Choroid plexus epithelial cell (primary cell): ENCODE results near the gene CTAGE8.
A peak's percentile ranks its signal among the peaks of the same experiment; 100 is the strongest.
"Not testable (repeated sequence)": the region's sequence is repeated elsewhere in the genome, so short reads cannot be mapped to it uniquely, and the experiment has no call there.

ENCODE experiments used
- DNase-seq: peaks from one replicate; pipeline ENCODE4 v3.0.0-alpha.2; 2010; ENCODE audit warnings: low read depth
- H3K4me3 ChIP-seq: 2 replicates; pipeline ENCODE4 v1.5.1; 2011; ENCODE audit warnings: low read depth, mild to moderate bottlenecking, control low read depth, low read length, moderate library complexity
- TF ChIP-seq, protein P1 (sequence below): conservative IDR thresholded peaks from 2 replicates; pipeline ENCODE4 v1.5.1; 2011; ENCODE audit warnings: low read depth, mild to moderate bottlenecking, control low read depth, inconsistent platforms, low read length, moderate library complexity

Gene CTAGE8

DNA sequence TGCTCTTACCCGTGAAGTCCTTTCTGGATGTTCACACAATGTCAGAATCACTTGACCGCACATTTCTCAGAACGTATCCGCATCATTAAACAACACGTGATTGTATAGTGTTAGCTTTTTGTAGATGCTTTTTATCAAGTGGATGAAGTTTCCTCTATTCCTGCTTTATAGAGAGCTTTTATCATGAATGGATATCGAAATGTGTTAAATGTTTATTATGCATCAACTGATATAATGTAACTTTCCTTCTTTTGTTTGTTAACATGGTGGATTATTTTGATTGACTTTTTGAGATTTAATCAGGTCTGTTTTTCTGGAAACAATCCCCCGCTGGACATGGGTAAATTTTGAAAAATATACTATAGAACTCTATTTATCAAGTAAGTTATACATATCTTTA, 4.4 kb downstream of the CTAGE8 start, which contains the start of gene OR2A7:
Gene OR2A7 (minus strand): TSS at position 101 of the 400 bp plus-strand sequence. CDS start 5,164 bp downstream, outside the sequence.
- DNase-seq, result not testable (repeated sequence)

DNA sequence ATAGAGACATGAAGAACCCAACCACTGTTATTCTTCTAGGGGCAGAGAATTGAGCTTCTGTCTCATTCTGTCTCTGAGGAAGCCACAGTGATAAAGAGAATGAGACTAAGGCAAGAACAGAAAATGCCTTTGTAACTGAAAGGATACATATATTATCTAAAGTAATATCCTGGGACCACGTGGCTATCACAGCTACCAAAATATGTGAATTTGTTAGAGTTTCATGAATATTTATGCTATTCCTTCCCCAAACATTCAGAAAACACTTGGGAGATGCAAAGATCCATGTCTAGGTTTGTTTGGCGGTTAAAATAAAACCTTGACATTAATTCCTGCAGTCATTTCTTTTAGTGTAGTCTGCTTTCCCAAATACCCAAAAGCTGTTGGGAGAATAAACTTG, 7.0 kb downstream of the CTAGE8 start:
- not testable (repeated sequence) for H3K4me3 ChIP-seq, DNase-seq

More for the DNA sequence above, 4.4 kb downstream of the CTAGE8 start, which contains the start of gene OR2A7:
- not testable (repeated sequence) for H3K4me3 ChIP-seq

DNA sequence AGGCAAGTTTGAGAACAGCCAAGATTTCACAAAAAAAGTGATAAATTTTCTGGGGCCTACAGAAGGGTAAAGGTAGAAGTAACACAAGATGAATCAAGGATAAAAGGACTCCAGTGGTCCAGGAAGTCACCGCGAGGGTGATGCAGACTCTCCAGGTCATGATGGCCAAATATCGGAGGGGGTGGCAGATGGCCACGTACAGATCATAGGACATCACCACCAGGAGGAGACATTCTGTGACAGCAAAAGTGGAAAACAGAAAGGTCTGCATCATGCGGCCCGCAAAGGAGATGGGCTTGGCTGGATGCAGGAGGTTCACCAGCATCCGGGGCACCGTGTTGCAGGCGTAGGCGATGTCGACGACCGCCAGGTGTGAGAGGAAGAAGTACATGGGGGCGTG, 10.0 kb downstream of the CTAGE8 start:
- DNase-seq, H3K4me3 ChIP-seq: not testable (repeated sequence)

DNA sequence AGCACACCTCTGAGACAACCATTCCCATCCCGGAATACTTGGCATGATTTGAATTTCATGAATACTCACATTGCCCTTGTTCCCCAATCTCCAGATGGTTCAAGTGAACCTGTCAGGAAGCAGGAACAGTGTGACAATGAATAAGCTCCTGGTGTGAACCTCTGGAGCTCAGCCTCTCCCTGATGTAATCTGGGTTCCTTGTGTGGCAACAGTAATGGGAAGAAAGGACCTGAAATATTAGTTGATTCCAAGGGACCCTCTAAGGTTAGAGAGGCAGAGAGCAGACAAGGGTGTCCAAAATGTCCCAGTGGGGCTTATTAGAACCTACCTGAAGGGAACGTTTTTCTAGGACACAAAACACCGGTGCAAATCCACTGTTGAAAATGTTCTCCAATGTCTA, 13.0 kb downstream of the CTAGE8 start:
- DNase-seq, result peak; percentile 53
- no peak overlapping the region for H3K4me3 ChIP-seq
- TF ChIP-seq, protein P1, sequence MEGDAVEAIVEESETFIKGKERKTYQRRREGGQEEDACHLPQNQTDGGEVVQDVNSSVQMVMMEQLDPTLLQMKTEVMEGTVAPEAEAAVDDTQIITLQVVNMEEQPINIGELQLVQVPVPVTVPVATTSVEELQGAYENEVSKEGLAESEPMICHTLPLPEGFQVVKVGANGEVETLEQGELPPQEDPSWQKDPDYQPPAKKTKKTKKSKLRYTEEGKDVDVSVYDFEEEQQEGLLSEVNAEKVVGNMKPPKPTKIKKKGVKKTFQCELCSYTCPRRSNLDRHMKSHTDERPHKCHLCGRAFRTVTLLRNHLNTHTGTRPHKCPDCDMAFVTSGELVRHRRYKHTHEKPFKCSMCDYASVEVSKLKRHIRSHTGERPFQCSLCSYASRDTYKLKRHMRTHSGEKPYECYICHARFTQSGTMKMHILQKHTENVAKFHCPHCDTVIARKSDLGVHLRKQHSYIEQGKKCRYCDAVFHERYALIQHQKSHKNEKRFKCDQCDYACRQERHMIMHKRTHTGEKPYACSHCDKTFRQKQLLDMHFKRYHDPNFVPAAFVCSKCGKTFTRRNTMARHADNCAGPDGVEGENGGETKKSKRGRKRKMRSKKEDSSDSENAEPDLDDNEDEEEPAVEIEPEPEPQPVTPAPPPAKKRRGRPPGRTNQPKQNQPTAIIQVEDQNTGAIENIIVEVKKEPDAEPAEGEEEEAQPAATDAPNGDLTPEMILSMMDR, result no peak

DNA sequence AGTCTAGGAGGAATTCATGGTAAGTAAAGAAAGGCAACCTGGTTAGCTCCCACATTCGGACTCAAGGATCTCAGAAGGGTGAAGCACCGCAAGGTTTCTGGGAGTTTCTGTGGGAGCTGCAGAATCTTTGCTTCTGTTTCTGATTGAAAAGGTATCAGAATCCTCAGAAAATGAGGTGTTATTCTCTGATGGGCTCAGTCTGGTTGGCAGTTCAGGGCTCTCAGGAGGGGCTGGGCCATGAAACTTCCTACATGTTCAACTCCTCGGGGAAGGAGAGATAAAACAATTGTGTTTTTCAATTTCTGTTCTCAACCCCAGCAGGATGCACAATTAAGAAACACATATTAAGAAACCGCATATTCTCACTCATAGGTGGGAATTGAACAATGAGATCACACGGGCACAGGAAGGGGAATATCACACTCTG, 13.6 kb downstream of the CTAGE8 start:
- H3K4me3 ChIP-seq, result no peak overlapping the region
- TF ChIP-seq, protein P1, result no peak
- DNase-seq, result no peak

DNA sequence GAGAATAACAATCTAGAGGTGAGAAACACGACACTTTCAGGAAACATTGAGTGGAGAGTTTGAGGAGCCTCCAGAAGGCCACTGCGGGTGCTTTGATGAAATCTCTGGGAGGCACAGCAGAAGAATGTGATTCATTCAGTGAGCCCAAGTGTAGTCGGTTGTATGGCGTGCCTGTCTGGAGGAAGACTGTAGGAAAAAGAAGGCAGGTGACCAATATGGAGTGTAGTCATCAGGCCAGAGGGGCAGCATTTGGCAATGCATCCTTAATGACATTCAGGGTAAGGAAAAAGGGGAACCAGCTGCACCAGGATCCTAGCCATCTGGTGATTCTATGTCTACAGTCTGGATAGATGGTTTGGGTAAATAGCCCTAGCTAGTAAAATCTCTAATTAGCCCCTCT, 16.8 kb downstream of the CTAGE8 start:
- not testable (repeated sequence) for H3K4me3 ChIP-seq, DNase-seq

DNA sequence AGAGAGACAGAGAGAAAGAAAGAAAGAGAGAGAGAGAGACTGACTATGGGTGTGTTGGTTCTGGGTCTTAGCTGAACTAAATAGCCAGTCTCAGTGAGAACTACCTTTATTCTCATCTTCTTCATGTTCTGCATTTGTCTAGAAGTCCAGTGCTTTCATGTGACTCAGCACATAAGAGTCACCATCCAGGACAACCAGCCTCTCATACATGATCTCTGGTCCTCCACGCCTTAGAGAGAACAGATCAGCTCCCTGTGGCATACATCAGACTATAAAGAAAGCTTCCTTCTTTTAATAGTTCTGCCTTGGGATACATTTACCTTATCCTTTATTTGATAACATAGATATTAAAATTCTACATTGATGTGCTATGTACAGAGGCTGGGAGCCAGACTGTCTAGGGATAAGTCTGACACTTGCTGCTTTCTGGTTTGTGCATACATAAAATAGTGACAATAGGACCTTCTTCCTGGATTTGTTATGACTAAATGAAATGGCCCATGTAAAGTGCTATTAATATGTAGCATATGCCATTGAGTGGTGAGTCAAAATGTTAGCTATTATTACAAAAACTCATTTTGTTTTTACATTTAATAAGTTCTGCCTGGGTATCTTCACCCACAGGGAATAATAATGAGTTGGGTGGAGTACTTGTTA, 21.3 kb downstream of the CTAGE8 start:
- DNase-seq, H3K4me3 ChIP-seq: not testable (repeated sequence)

DNA sequence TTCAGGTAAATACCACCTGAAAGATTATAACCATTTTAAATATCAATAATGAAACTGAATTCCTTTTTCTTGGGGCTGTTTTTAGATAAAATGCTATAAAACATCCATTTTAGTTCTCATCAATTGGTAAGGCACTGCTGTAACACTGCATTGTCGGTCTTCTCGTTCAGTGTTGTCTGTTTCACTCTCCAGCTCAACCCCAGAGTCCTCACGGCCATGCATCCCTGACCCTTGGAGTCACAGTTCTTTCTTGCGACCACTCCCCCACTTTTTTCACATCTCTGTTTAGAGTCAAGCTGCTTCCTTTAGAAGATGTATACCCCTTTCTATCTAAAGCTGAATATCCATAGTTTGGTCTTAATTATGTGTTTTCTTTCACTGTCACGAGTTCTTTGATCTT, 22.1 kb downstream of the CTAGE8 start:
- not testable (repeated sequence) for DNase-seq, H3K4me3 ChIP-seq

DNA sequence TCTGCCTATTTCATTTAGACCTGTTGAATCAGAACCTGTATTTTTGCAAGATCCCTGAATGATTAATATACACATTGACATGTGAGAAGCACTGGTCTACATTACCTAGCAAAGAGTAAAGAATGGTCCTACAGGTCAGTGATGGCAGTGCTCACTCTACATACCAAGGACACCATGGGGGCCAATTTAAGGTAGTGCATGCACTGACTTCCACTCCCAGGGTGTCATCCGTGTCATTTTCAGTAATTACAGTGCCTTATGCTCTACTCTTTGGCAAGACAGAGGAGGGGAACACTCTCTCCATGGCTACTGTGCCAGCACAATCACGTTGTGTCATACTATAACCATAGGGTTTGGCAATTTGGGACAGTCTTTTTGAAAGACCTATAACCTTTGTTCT, 23.7 kb downstream of the CTAGE8 start:
- not testable (repeated sequence) for DNase-seq

DNA sequence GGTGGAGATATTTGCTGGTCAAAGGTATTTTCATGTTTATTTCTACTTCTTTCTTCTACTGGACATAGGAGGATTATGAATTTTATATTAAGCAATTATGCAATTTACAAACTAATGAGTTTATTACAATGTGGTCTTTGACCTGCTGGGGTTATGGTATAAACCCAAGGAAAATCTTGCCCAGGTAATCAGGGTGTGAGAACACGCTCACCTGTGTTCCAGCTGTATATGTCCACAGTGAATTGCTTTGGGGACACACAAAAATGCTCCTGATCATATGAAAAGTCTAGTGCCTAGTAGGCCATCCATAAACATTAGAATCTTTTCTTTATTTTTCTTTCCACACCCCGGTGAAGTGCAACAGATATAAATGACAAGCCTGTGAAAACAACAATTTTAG, 29.7 kb downstream of the CTAGE8 start, which contains the start of gene OR2A42:
Gene OR2A42 (minus strand): TSS at position 241 of the 400 bp plus-strand sequence. CDS start 6,762 bp downstream, outside the sequence.
- not testable (repeated sequence) for H3K4me3 ChIP-seq, DNase-seq

More for the DNA sequence above, 23.7 kb downstream of the CTAGE8 start:
- not testable (repeated sequence) for H3K4me3 ChIP-seq

DNA sequence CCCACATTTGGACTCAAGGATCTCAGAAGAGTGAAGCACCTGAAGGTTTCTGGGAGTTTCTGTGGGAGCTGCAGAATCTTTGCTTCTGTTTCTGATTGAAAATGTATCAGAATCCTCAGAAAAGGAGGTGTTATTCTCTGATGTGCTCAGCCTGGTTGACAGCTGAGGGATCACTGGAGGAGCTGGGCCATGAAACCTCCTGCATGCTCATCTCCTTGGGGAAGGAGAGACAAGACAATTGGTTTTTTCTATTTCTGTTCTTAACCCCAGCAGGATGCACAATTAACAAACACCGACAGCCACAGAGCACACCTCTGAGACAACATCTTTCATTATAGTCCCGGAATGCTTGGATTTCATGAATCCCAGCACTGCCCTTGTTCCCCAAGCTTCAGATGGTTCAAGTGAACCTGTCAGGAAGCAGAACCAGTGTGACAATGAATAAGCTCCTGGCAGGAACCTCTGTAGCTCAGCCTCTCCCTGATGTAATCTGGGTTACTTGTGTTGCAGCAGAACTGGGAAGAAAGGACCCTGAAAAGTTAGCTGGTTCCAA, 30.5 kb downstream of the CTAGE8 start:
- not testable (repeated sequence) for DNase-seq, H3K4me3 ChIP-seq

DNA sequence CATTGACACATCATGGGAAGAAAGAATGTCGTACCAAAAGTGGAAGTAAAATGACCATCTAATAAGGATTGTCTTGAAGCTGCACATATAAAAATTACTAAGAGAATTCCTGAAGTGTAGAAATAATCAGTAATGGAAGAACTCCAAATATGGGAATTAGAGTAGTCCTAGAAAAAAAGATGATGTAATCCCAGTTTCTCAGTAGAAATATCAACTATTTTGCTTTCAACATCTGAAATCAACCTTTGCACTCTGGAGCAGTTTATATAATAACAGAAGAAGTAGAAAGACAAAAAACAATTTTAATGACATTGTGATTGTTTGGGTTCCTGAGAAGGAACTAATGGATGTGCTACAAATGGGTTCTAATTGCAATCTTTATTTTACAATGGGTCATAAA, 36.0 kb downstream of the CTAGE8 start:
- H3K4me3 ChIP-seq, DNase-seq: not testable (repeated sequence)

DNA sequence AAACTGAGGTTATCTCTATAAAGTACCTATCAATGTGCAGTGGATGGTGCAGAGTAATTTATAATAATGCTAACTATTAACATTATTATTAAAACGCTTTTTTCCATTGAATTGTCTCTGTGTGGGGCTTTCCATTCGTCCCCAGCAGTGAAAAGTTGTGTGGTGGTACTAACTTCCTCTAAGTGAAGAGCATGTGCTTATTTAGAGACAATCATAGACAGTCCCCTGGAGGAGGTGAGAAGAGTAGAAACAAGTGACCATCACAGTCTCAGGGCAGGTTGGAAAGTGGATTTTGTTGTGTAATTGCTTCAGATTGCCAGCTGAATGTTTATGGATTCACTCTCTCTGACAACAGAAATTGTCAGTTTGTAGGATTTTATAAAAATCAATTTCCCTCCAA, 38.1 kb downstream of the CTAGE8 start:
- not testable (repeated sequence) for DNase-seq

DNA sequence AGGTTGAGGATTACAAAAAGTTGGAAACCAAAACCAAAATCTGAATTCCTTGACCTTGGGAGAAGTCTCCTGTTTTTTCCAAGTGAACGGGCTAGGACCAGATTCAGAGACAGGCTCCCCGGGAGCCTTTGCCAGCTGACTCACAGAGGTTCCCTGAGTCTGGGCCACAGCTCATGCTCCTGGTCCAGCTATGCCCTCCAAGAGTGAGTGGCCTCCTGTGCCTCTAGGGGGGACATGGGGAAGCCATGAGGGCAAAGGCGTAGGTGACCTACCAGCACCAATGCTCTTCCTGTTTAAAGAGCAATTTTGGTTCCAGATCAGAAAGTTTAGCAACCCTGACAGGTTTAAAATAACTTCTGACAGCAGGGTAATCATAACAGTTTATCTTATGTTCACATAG, 40.3 kb downstream of the CTAGE8 start:
- not testable (repeated sequence) for DNase-seq, H3K4me3 ChIP-seq

More for the DNA sequence above, 38.1 kb downstream of the CTAGE8 start:
- H3K4me3 ChIP-seq, result not testable (repeated sequence)

DNA sequence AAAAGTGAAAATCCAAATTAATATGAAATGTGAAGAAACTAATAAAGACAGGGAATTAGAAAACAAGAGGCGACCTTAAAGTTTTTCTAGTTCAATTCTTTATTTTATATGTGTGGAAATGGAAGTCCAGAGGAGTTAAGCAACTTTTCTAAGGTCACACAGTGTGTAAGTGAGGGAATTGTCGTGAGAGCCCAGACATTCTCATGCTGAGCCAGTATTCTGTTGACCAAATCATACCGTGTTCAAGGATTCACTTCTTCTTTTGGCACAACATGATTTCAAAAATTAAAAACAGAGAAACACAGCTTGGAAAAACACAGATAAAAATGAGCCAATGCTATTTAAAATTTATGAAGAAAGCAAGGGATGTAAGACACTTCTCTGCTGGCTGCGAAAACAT, 42.2 kb downstream of the CTAGE8 start:
- not testable (repeated sequence) for H3K4me3 ChIP-seq

DNA sequence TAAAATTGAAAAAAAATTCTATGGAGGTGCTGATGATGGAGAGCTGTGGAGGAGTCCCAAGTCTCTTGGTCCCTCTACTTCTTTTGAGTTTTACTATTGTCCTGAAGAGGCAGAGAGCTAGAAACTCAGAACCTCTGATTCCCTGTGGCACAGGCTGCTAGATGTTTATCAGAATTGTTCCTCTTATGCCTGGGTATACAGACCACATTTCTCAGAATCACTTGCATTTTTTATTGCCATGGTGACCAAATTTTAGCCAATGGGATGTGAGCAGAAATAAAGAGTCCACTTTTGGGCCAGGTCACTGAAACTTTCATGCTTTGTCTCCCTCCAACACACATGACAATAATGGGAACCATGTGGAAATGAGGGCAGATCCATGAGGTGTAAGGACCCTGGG, 45.4 kb downstream of the CTAGE8 start:
- H3K4me3 ChIP-seq, DNase-seq: not testable (repeated sequence)

More for the DNA sequence above, 42.2 kb downstream of the CTAGE8 start:
- DNase-seq, result peak; percentile 1

DNA sequence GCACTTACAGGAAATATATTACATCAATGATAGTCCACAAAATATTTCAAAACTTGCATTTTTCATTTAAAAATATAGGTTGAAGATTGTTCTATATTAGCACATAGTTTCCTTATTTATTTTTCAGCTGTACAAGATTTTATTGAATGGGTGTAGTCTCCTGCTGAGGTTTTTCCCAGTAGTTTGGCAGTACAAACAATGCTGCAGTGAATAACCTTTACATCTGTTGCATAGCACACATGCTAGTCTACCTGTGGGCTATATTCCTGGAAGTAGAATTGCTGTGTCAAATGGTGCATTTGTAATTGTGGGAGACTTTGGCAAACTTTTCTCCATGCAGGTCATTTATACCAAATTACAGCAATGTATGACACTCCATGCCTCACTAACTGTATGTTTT, 48.6 kb downstream of the CTAGE8 start:
- not testable (repeated sequence) for H3K4me3 ChIP-seq, DNase-seq

DNA sequence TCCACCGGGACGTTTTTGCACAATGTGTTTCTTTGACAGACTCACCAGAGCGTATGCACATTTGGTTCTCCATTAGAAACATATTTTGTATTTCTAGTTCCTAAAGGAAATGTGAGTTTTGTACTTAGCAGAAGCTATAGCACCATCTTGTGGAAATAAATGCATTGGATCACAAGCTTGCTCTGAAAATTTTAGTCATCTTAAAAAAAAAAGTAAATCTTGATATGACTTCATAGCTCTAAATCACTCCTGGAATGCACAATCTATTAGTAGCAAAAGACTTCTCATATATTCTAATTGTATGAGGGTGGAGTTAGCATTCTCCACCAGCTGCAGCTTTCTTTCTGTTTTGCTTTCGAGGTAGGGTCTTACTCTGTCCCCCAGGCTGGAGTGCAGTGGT, 49.9 kb downstream of the CTAGE8 start:
- not testable (repeated sequence) for H3K4me3 ChIP-seq, DNase-seq
